Activated CD8-positive, alpha-beta memory T cell treated with anti-CD3 and anti-CD28 coated beads for 4 hours (primary cell): ENCODE results near the gene C4orf54.

Experiments
- DNase-seq, 2 donors: peaks; one replicate each; pipeline ENCODE4 v3.0.0-alpha.2; 2020; ENCODE audit warnings: low read depth in 2 of 2

Gene C4orf54

DNA sequence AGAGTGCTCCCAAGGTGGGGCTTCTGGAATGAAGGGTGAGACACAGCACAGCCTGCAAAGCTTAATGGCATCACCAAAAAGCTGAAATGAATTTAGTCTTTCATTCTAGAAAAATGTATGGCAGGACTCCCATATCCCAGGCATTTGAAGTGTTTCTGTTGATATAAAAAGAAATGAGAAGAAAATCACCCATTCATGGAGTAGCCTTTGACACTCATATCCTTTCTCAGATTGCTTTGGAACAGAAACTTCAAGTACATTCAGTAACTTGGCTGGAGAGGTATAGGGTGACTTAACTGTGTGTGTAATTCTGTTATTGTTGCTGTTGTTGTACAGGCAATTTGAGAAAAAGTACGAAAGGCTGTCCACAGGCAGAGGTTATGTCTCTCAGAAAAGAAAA, 35.3 kb downstream of the C4orf54 start:
- no peak for DNase-seq

DNA sequence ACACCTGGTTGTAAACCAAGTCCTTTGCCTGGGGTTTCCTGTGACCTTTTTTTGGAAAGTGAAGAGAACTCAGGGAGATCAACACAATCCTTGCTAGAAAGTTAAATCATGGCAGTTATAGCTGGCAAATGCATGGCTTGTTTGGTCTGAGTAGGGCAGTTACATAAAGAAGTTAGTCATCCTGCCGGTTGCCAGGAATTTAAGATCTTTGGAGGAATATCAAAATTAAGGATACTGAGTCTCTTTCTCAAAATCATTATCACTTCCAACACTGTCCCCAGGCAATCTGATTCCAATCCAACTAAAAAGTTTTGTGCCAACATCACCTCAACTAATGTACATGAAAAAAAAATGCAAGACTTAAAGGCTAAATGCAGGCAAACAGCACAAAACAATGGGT, 40.3 kb downstream of the C4orf54 start:
- DNase-seq: no peak

DNA sequence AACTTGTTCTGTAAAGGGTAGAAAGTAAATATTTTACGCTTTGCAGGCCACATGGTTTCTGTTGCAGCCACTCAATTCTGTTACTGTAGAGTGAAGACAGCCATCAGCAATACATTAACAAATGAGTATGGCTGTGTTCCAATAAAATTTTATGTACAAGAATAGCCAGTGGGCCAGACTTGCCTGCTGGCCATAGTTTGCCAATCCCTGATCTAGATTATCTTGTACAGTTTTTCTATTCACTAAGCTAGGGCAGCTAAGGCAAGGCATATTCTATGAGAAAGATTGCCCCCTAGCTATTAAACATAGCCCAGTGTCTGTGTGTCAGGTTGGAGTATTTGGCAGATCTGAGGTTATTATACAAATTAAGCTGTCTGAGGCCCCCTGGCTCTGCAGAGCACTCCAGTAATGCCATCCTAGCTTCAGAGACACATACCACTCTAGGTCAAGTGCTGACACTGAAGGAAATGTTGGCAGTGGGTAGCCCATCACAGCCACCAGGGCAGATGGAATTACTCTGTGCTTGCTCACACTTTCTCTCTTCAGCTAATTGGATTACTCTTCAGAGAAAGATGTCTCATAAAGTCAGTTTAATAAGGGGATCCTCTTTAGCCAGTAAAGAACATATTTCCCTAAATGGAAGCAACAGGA, 42.3 kb downstream of the C4orf54 start:
- no peak for DNase-seq

DNA sequence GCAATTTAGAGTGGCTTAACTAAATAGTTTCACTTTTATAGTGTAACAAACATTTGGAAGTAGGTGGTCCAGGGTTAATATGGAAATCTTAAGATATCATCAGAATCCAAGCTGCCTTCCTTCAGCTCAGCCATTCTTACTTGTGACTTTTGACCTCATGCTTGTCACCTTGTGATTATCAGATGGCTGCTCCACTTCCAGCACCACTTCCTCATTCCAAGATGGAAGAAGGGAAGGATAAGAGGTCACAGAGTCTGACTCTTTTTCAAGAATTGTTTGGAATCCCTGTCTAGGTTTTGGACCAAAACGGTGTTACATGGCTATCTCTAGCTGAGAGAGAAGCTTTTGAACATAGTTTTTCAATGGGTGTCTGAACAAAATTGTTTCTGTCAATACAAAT, 43.1 kb downstream of the C4orf54 start:
- DNase-seq: no peak

DNA sequence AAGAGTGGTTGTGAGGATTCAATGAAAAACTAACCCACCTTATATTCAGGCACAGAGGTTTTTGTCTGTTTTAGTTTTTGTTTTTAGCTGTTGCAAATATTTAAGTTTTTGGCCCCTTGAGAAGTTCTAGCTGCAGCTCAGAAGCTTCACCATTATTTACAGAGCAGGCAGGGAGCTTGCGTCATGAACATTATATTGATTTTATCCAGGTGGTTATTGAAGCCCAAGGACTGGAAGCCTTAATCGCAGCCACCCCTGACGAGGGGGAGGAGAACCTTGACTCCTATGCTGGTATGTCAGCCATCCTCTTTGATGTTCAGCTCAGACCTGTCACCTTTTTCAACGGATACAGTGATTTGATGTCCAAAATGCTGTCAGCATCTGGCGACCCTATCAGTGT, 44.9 kb downstream of the C4orf54 start:
- DNase-seq: no peak

DNA sequence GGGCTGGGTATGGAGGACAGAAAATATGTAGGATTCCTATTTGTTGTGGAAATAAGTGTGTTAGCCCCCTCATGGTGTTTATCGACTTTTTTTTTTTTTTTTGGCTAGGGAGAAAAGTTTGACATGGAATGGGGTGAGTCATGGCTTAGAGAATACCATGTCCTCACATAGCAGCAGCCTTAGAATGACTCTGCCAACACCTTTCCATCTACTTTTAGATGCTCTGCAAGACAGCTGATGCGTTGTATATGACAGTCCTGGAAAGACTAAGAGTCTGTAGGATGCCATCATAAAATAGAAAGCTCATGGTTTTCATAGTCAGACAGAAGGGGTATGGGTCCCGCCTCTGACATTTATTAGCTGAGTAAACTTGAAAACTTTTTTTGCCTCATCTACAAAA, 45.3 kb downstream of the C4orf54 start:
- DNase-seq: no peak

DNA sequence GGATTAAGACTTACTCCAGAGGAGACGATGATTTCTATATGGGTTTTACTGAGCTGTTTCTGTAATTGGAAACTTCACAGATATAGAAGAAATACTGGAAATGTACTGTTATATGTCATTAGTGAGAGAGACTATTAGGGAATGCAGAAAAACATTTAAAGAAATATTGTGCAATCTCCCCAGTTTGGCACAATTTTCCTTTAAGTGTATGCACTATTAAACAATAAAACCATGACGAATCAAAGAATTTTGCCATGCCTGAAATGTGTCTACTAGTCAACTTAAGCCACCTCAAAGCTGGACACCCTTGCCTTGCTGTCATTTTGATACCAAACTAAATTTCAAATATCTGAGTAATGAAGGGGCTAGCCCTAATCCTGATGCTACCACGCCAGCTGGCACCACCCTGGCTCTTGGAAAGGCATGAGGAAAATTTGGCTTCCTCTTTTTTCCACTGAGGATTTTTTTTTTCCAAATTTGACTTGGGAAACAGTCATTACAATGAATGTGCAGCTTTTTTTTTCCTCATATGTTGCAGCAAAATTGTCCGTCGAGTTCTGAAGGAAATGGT, 46.9 kb downstream of the C4orf54 start:
- no peak for DNase-seq

DNA sequence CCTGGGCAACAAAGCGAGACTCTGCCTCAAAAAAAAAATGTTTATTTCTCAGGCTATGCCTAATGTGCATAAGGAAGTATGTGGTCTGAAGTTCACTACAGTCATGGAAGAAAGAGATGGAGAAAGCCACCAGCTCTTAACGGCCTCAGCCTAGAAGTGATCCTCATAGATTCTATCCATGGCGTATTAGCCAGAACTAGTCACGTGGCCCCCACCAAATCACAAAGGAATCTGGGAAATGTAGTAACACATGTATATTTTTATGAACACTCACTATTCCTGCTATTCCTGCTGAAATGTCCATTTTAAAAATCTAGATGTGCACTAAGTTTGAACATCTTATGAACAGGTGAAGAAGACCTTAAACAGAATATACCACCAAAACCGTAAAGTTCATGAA, 49.2 kb downstream of the C4orf54 start:
- no peak for DNase-seq
